Erythroblast (primary cell): ENCODE measurements around the gene CTSZ.

Source experiments
- GATA1 ChIP-seq: IDR thresholded peaks from 2 replicates; pipeline ENCODE4 v1.6.1; 2011; ENCODE audit warnings: low read depth, mild to moderate bottlenecking, control low read depth, low read length, moderate library complexity
- POLR2A ChIP-seq: IDR thresholded peaks from 2 replicates; pipeline ENCODE4 v1.6.1; 2011; ENCODE audit warnings: mild to moderate bottlenecking, low read length

GRCh38 chr20:58988565-58988882, 18.5 kb downstream of the CTSZ start:
- no peak for TF ChIP-seq POLR2A
- no peak for TF ChIP-seq GATA1
